Heart right ventricle (tissue), 16 donors: ENCODE data around the gene MLANA. TPM values are rescaled to one million over a fixed set of nuclear protein-coding genes. Genes with fewer than 3 reads are reported as not detected.

ENCODE experiments used
- ATAC-seq, 8 donors: fragments of 200-7000 bp; cut with Tn5 transposase; one replicate each; pipeline ENCODE4 v1.9.1; 2020; ENCODE audit warnings: mild to moderate bottlenecking in 8 of 8, moderate library complexity in 8 of 8, moderate number of reproducible peaks in 1 of 8
- DNase-seq, 2 donors: peaks; one replicate each; pipeline ENCODE4 v3.0.0-alpha.2; 2020
- H3K27ac ChIP-seq, 10 donors: fragments of 200-600 bp; sonication (generic) in 2 of 10; one replicate each; pipeline versions ENCODE4 v1.5.0 to v1.8.0; 2020 to 2022; ENCODE audit warnings: mild to moderate bottlenecking in 3 of 10
- H3K27me3 ChIP-seq, 7 donors: fragments of 200-600 bp; one replicate each; pipeline ENCODE4 v1.8.0; 2021 to 2022; ENCODE audit warnings: mild to moderate bottlenecking in 2 of 7
- H3K36me3 ChIP-seq, 9 donors: fragments of 200-600 bp; sonication (generic) in 1 of 9; one replicate each; pipeline versions ENCODE4 v1.5.0 to v1.8.0; 2020 to 2022; ENCODE audit warnings: mild to moderate bottlenecking in 2 of 9
- H3K4me1 ChIP-seq, 9 donors: fragments of 200-600 bp; sonication (generic) in 1 of 9; one replicate each; pipeline versions ENCODE4 v1.5.0 to v1.8.0; 2020 to 2022; ENCODE audit warnings: mild to moderate bottlenecking in 4 of 9
- H3K4me3 ChIP-seq, 10 donors: fragments of 200-600 bp; sonication (generic) in 2 of 10; one replicate each; pipeline versions ENCODE4 v1.5.0 to v1.8.0; 2020 to 2022; ENCODE audit warnings: mild to moderate bottlenecking in 7 of 10, moderate library complexity in 2 of 10
- H3K9me3 ChIP-seq, 11 donors: fragments of 200-600 bp in 10 of 11; sonication (generic) in 2 of 11; one replicate each; pipeline versions ENCODE4 v1.5.0 to v1.8.0; 2013 to 2022; ENCODE audit warnings: mild to moderate bottlenecking in 2 of 11, control low read depth in 1 of 11, moderate library complexity in 1 of 11
- WGBS, 2 donors: extraction: QIAGEN DNeasy Blood & Tissue Kit; methylation state at CpG; one replicate each; pipeline ENCODE4 v1.1.7; 2013; ENCODE audit warnings: inconsistent platforms in 1 of 2; 5-methylcytosine and 5-hydroxymethylcytosine counted together
- intact Hi-C, 10 donors: fragments of 100-400 bp; cut with DNase I; formaldehyde crosslinking; loops; one replicate each; pipeline versions ENCODE4 v1.11.1 to v1.14.2; 2022
- polyA plus RNA-seq, 2 donors: library from polyadenylated mRNA; stranded (reverse); fragments of 200-250 nt; gene quantifications; one replicate each; pipeline ENCODE4 v1.2.3, GENCODE V29; 2013
- total RNA-seq, 10 donors: library from RNA; stranded (reverse); fragmentation: NEBNext Ultra II Directional in 3 of 10; extraction: Animal tissue kit (Norgen Biotek cat#: 25700) in 3 of 10; gene quantifications; one replicate each; pipeline versions ENCODE4 v1.2.1 to v1.2.4, GENCODE V29; 2021 to 2023
- TF ChIP-seq, protein P1 (sequence below), 9 donors: fragments of 200-600 bp; sonication (generic) in 2 of 9; IDR thresholded peaks; one replicate each; pipeline versions ENCODE4 v1.5.0 to v1.8.0; 2021 to 2022; ENCODE audit warnings: antibody characterized with exemption in 9 of 9, mild to moderate bottlenecking in 5 of 9, moderate library complexity in 1 of 9
- donor health status: Arrhythmogenic right ventricular cardiomyopathy.
- donor health status: ischemic (EF 13 %, LVEDD 7.1; RV severe dilation, severe dysfunction).
- donor health status: healthy with polysubstance abuse.
- donor health status: DM: no; HTN: yes; CAD: no.
- donor health status: DM: no; HTN: no; CAD: no.
- donor health status: ischemic (EF 25% LVEDD 6.9; RV normal size, moderate dysfunction).
- donor health status: ischemic (EF 25% LVEDD 5.7; RV mildly dilated, moderate dysfunction).
- donor health status: healthy.
- donor health status: DM: yes; HTN: yes; CAD: no.
- donor health status: Ischemic cardiomyopathy.
- donor health status: ischemic (EF 35%, LVEDD 5.7; RV mildly dilated, moderate dysfunction).
- donor health status: nonischemic (EF 11% LVEDD 7.7; RV severe dilation, severe dysfunction).
- donor health status: DM: yes; HTN: yes; CAD: no.
- donor health status: PGD.
- donor health status: ischemic (EF 29% LVEDD 5.4; RV normal size, mild dysfunction).
- donor health status: nonischemic (EF 23%, LVEDD 6.1; RV moderate dilation, normal function).

Gene MLANA
- total and polyA plus RNA-seq, 12 donors: not detected

DNA sequence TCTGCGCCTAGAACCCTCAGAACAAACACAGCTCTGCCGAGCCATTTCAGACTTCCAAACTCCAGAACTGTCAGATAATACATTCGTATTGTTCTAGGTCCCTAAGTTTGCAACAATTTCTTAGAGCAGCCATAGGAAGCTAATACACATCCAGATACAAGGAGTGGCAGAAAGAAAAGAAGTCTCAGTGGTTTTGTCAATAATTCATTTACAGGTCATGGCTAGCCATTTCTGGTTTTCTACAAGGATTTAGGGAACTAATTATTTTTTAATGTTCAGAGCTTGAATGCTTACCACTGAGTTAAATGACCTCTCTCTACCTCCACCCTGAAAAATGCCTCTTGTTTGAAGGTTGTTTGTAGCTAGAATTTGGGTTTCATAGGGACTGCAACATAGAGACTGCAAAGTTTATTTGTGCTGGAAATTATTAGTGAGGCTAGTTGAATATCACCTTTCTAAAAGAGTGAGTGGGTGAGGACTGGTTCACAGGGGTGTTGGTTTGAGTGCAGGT lies 42.3 kb upstream of the MLANA start:
- H3K36me3 ChIP-seq: no peaks in the 10 kb centered on the region

DNA sequence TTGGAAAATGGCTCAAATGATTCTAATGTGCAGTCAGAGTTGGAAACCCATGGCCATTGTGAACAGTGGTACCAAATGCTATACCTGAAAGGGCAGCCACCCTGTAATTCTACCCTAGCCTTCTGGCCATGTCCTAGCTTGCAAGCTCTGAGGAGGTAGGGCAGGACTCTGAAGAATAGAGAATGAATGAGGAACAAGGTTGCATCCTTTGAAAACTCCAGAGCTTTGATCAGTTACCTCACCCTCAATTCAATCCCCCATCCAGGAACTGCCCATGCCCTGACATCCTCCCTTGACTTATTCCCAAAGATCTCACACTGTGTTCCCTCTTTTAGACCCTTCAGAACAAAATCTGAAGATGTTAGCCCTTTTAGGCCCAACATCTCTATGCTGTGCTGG lies 40.0 kb upstream of the MLANA start:
- intact Hi-C loops: no loop called here
- H3K9me3 ChIP-seq: no peaks in the 10 kb centered on the region
- DNase-seq (no peak), ATAC-seq (no peak)
- TF ChIP-seq, protein P1, sequence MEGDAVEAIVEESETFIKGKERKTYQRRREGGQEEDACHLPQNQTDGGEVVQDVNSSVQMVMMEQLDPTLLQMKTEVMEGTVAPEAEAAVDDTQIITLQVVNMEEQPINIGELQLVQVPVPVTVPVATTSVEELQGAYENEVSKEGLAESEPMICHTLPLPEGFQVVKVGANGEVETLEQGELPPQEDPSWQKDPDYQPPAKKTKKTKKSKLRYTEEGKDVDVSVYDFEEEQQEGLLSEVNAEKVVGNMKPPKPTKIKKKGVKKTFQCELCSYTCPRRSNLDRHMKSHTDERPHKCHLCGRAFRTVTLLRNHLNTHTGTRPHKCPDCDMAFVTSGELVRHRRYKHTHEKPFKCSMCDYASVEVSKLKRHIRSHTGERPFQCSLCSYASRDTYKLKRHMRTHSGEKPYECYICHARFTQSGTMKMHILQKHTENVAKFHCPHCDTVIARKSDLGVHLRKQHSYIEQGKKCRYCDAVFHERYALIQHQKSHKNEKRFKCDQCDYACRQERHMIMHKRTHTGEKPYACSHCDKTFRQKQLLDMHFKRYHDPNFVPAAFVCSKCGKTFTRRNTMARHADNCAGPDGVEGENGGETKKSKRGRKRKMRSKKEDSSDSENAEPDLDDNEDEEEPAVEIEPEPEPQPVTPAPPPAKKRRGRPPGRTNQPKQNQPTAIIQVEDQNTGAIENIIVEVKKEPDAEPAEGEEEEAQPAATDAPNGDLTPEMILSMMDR (IDR thresholded peaks at IDR 0.05): no peak
- no peaks in the 10 kb centered on the region for H3K36me3 ChIP-seq
- no peaks in the 10 kb centered on the region for H3K27me3 ChIP-seq
- H3K4me3 ChIP-seq: no peak overlapping the region
- no peak overlapping the region for H3K27ac ChIP-seq
- peaks cover 0 to 14% (median 0%) of the 10 kb centered on the region in 9 donors for H3K4me1 ChIP-seq

More for the DNA sequence above, 42.3 kb upstream of the MLANA start:
- ATAC-seq: no peak
- Histone ChIP-seq H3K4me1 (peaks cover 0 to 33% (median 0%) of the 10 kb centered on the region in 9 donors), H3K27ac (no peak overlapping the region), H3K4me3 (no peak overlapping the region), H3K27me3 (no peaks in the 10 kb centered on the region), H3K9me3 (no peaks in the 10 kb centered on the region)
- 82 to 86% methylated on average over 3 of the region's 3 CpGs for WGBS, 2 donors
- TF ChIP-seq, protein P1 (IDR thresholded peaks at IDR 0.05): no peak
- DNase-seq: no peak
- intact Hi-C loops: no loop called here

DNA sequence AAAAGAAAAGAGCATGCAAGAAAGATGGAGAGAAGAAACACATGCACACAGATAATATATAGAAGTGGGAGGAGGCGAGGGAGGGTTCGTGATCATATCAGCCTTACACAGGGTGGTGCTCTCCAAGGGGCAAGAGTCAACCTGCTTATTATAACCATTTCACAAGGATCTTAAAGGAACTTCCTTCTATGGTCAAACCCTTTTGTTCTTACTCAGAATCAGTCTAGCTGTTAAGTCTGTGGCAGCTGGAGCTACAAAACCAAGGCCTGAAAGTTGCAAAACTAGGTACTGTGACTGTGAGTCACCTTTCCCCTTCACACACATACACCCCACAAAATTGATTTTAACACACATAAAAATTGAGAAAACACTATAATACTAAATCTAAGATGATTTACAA lies 39.2 kb upstream of the MLANA start:
- DNase-seq: no peak
- Histone ChIP-seq H3K9me3 (no peaks in the 10 kb centered on the region), H3K27me3 (no peaks in the 10 kb centered on the region), H3K4me3 (no peak overlapping the region), H3K27ac (no peak overlapping the region), H3K4me1 (peaks cover 0 to 14% (median 0%) of the 10 kb centered on the region in 9 donors), H3K36me3 (no peaks in the 10 kb centered on the region)
- TF ChIP-seq, protein P1 (IDR thresholded peaks at IDR 0.05): no peak
- ATAC-seq: peak in 1 of 8 donors; percentile 37
- intact Hi-C loops: no loop called here
- 83 to 87% methylated on average over 2 of the region's 2 CpGs for WGBS, 2 donors

DNA sequence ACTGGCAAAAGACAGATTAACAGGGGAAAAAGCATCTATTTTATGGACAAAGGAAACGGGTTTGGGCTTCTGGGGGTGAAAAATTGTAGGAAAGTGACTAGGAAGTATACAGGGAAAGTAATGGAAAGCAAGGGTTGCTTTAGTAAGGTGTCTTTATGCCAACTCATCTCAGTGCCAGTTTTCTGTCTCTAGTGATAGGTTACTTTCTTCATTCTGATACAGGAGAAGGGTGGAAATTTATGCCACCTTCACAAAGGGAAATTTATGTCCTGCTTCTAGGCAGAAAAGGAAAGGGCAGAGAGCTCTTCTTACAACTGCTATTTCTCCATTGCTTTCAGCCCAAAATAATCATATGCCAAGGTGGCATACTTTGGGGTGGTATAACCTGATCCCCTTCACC lies 37.7 kb upstream of the MLANA start:
- 74 to 83% methylated on average over 1 of the region's 1 CpG for WGBS, 2 donors
- DNase-seq: no peak
- H3K4me3 ChIP-seq: no peak overlapping the region

More for the DNA sequence above, 37.7 kb upstream of the MLANA start:
- Histone ChIP-seq H3K9me3 (no peaks in the 10 kb centered on the region), H3K4me1 (peaks cover 0 to 14% (median 0%) of the 10 kb centered on the region in 9 donors), H3K27ac (no peak overlapping the region), H3K36me3 (peaks cover 0 to 3% (median 0%) of the 10 kb centered on the region in 9 donors), H3K27me3 (no peaks in the 10 kb centered on the region)
- TF ChIP-seq, protein P1 (IDR thresholded peaks at IDR 0.05): no peak
- ATAC-seq: no peak
- intact Hi-C loops: no loop called here
